DND-41 (cell line): ENCODE results near the gene GADD45B.

Experiments
- ATAC-seq: fragments of 200-7000 bp; cut with Tn5 transposase; 3 replicates; pipeline ENCODE4 v1.9.1; 2021; ENCODE audit warnings: low read depth; ENCODE audit not compliant: insufficient read depth
- DNase-seq: peaks from one replicate; pipeline ENCODE4 v3.0.0-alpha.2; 2020
- H2AFZ ChIP-seq: 2 replicates; pipeline ENCODE4 v1.6.0; 2012; ENCODE audit warnings: low read depth, low read length
- H3K27ac ChIP-seq: 2 replicates; pipeline ENCODE4 v1.5.1; 2012; ENCODE audit warnings: low read length, inconsistent platforms
- H3K27me3 ChIP-seq: fragments of 200-600 bp; sonication (generic); 2 replicates; pipeline ENCODE4 v1.6.0; 2012; ENCODE audit warnings: low read length, mild to moderate bottlenecking, inconsistent platforms; ENCODE audit not compliant: insufficient read depth, poor library complexity
- H3K36me3 ChIP-seq: 2 replicates; pipeline ENCODE4 v1.5.1; 2012; ENCODE audit warnings: low read length, inconsistent platforms; ENCODE audit not compliant: insufficient read depth
- H3K4me1 ChIP-seq: 2 replicates; pipeline ENCODE4 v1.5.1; 2012; ENCODE audit warnings: mild to moderate bottlenecking, low read length; ENCODE audit not compliant: insufficient read depth
- H3K4me2 ChIP-seq: 2 replicates; pipeline ENCODE4 v1.6.0; 2012; ENCODE audit warnings: mild to moderate bottlenecking, moderate library complexity, low read length, inconsistent platforms; ENCODE audit not compliant: insufficient read depth
- H3K4me3 ChIP-seq, 2 experiments: fragments of 200-600 bp in 1 of 2; shearing (Covaris generic) in 1 of 2; 2 replicates each; pipeline ENCODE4 v1.5.1; 2012 to 2016; ENCODE audit warnings: inconsistent platforms in 2 of 2, low read length in 2 of 2, mild to moderate bottlenecking in 2 of 2, low read depth in 1 of 2, moderate library complexity in 1 of 2
- H3K79me2 ChIP-seq: 2 replicates; pipeline ENCODE4 v1.6.0; 2012; ENCODE audit warnings: low read length, inconsistent platforms; ENCODE audit not compliant: insufficient read depth
- H3K9ac ChIP-seq: 2 replicates; pipeline ENCODE4 v1.6.0; 2012; ENCODE audit warnings: low read depth, mild to moderate bottlenecking, inconsistent platforms, low read length, moderate library complexity
- H3K9me3 ChIP-seq: 2 replicates; pipeline ENCODE4 v1.5.1; 2012; ENCODE audit warnings: low read length, moderate library complexity, mild to moderate bottlenecking, inconsistent platforms; ENCODE audit not compliant: insufficient read depth, severe bottlenecking
- H4K20me1 ChIP-seq: 2 replicates; pipeline ENCODE4 v1.6.0; 2012; ENCODE audit warnings: low read length; ENCODE audit not compliant: insufficient read depth
- EZH2 ChIP-seq: IDR thresholded peaks from 3 replicates; pipeline ENCODE4 v1.6.1; 2012; ENCODE audit warnings: borderline replicate concordance, low read depth, mild to moderate bottlenecking, moderate library complexity, low read length, inconsistent platforms; ENCODE audit not compliant: severe bottlenecking
- TF ChIP-seq, protein P1 (sequence below): IDR thresholded peaks from 2 replicates; pipeline ENCODE4 v1.5.1; 2012; ENCODE audit warnings: borderline replicate concordance, low read length, moderate library complexity, mild to moderate bottlenecking; ENCODE audit not compliant: poor library complexity, severe bottlenecking; ENCODE audit errors: extremely low read depth

The GADD45B gene

DNA sequence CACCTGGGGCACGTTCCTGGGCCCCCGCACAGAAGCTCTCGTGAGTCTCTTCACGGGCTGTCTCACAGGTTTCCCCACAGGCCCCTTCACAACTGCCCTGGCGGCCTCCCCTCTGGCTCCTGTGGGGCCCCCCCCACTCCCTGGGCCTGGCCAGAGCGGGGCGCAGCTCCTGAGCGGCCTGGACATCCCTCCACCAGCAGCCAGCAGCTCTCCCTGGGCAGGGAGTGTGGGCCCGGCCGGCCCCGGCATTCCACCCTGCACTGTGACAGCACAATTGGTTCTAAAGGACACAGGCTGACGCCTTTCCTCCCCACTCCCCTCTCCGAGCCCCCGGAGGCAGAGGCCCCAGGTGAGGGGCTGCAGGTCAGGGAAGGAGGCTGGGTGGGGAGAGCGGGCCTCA, 39.0 kb upstream of the GADD45B start:
- TF ChIP-seq, protein P1, sequence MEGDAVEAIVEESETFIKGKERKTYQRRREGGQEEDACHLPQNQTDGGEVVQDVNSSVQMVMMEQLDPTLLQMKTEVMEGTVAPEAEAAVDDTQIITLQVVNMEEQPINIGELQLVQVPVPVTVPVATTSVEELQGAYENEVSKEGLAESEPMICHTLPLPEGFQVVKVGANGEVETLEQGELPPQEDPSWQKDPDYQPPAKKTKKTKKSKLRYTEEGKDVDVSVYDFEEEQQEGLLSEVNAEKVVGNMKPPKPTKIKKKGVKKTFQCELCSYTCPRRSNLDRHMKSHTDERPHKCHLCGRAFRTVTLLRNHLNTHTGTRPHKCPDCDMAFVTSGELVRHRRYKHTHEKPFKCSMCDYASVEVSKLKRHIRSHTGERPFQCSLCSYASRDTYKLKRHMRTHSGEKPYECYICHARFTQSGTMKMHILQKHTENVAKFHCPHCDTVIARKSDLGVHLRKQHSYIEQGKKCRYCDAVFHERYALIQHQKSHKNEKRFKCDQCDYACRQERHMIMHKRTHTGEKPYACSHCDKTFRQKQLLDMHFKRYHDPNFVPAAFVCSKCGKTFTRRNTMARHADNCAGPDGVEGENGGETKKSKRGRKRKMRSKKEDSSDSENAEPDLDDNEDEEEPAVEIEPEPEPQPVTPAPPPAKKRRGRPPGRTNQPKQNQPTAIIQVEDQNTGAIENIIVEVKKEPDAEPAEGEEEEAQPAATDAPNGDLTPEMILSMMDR = no peak
- no peak for TF ChIP-seq EZH2
- no peaks in the 10 kb centered on the region for H3K4me1 ChIP-seq
- ATAC-seq (no peak), DNase-seq (no peak)
- peaks cover 86% of the 10 kb centered on the region for H3K36me3 ChIP-seq
- no peak overlapping the region for H3K4me3 ChIP-seq
- H3K27ac ChIP-seq = no peak overlapping the region
- peaks cover 63% of the 10 kb centered on the region for H4K20me1 ChIP-seq
- no peaks in the 10 kb centered on the region for H3K27me3 ChIP-seq
- no peak overlapping the region for H3K9ac ChIP-seq
- no peak overlapping the region for H2AFZ ChIP-seq
- H3K4me2 ChIP-seq = no peak overlapping the region
- H3K9me3 ChIP-seq = no peaks in the 10 kb centered on the region
- H3K79me2 ChIP-seq = peaks cover 58% of the 10 kb centered on the region

DNA sequence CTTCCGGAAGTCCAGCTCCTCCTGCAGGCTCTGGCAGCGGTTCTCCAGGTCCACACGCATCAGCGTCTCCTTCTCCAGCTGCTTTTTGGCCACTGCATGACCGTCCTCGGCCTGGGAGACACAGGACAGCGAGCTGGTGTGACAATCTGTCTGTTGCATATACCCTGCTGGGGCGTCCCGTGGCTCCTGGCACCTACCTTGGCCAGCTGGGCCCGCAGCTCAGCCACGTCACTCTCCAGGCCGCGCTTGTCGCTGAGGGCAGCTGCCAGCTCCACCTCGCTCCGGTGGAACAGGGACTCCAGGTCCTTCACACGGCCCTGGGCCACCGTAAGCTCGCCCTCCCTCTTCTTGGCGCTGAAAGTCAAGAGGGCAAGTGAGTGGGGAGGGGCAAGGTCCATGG, 37.7 kb upstream of the GADD45B start:
- peaks cover 87% of the 10 kb centered on the region for H3K36me3 ChIP-seq
- no peak overlapping the region for H3K27ac ChIP-seq
- H3K4me3 ChIP-seq = no peak overlapping the region
- no peak for ATAC-seq
- no peak overlapping the region for H3K4me2 ChIP-seq
- H2AFZ ChIP-seq = no peak overlapping the region
- H3K9ac ChIP-seq = no peak overlapping the region
- no peak for DNase-seq
- no peaks in the 10 kb centered on the region for H3K4me1 ChIP-seq
- H3K9me3 ChIP-seq = no peaks in the 10 kb centered on the region
- H4K20me1 ChIP-seq = peaks cover 66% of the 10 kb centered on the region
- H3K27me3 ChIP-seq = no peaks in the 10 kb centered on the region
- peaks cover 69% of the 10 kb centered on the region for H3K79me2 ChIP-seq
- no peak for TF ChIP-seq EZH2
- TF ChIP-seq, protein P1 = no peak

DNA sequence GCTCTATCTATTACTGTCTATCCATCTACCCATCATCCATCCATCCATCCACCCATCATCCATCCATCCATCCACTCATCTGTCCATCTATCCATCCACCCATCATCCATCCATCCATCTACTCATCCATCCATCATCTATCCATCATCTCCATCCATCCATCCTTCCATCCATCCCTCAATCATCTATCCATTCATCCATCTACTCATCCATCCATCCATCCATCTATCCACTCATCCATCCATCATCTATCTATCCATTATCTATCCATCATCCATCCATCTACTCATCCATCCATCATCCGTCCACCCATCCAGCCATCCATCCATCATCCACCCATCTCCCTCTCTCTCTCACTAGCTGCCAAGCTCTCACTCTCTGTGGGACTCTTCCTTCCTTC, 35.4 kb upstream of the GADD45B start:
- Histone ChIP-seq H3K9me3 (no peaks in the 10 kb centered on the region), H3K79me2 (peaks cover 85% of the 10 kb centered on the region)

More for the DNA sequence above, 35.4 kb upstream of the GADD45B start:
- Histone ChIP-seq H3K36me3 (peaks cover 83% of the 10 kb centered on the region), H3K4me2 (no peak overlapping the region), H3K9ac (no peak overlapping the region), H4K20me1 (peaks cover 72% of the 10 kb centered on the region), H3K27me3 (no peaks in the 10 kb centered on the region), H2AFZ (no peak overlapping the region), H3K4me1 (no peaks in the 10 kb centered on the region), H3K4me3 (no peak overlapping the region), H3K27ac (no peak overlapping the region)
- ATAC-seq = no peak
- TF ChIP-seq EZH2 = no peak
- TF ChIP-seq, protein P1 = no peak
- no peak for DNase-seq
